Mesothelial cell of epicardium (in vitro differentiated cells): ENCODE results near the gene MAPK11. TPM values are rescaled to one million over a fixed set of nuclear protein-coding genes. Genes with fewer than 3 reads are reported as not detected.
A peak's percentile ranks its signal among the peaks of the same experiment; 100 is the strongest.

Source experiments
- DNase-seq, 2 experiments: peaks; one replicate each; pipeline ENCODE4 v3.0.0; 2021; ENCODE audit warnings: low spot score in 2 of 2; ENCODE audit not compliant: unreplicated experiment in 2 of 2
- H3K27ac Mint-ChIP-seq: 2 replicates; pipeline ENCODE4 v1.8.0; 2021; ENCODE audit warnings: mixed read lengths
- H3K27me3 Mint-ChIP-seq: 2 replicates; pipeline ENCODE4 v1.8.0; 2021; ENCODE audit warnings: low read depth, mixed read lengths
- H3K36me3 Mint-ChIP-seq: 2 replicates; pipeline ENCODE4 v1.8.0; 2021; ENCODE audit warnings: mixed read lengths
- H3K4me1 Mint-ChIP-seq: 2 replicates; pipeline ENCODE4 v1.8.0; 2021; ENCODE audit warnings: mixed read lengths
- H3K4me3 Mint-ChIP-seq: 2 replicates; pipeline ENCODE4 v1.8.0; 2021; ENCODE audit warnings: mild to moderate bottlenecking, moderate library complexity, mixed read lengths
- H3K9me3 Mint-ChIP-seq: 2 replicates; pipeline ENCODE4 v1.8.0; 2021; ENCODE audit warnings: mixed read lengths
- total RNA-seq: library from RNA; stranded (reverse); gene quantifications from 3 replicates; pipeline ENCODE4 v1.2.1, GENCODE V29; 2021
- TF ChIP-seq, protein P1 (sequence below): fragments of 200-600 bp; sonication (generic); IDR thresholded peaks from one replicate; pipeline ENCODE4 v1.5.0; 2021; ENCODE audit warnings: antibody characterized with exemption; ENCODE audit not compliant: unreplicated experiment

MAPK11 gene
- total RNA-seq, 1 donor from 2014 or later: 8.3 TPM

DNA sequence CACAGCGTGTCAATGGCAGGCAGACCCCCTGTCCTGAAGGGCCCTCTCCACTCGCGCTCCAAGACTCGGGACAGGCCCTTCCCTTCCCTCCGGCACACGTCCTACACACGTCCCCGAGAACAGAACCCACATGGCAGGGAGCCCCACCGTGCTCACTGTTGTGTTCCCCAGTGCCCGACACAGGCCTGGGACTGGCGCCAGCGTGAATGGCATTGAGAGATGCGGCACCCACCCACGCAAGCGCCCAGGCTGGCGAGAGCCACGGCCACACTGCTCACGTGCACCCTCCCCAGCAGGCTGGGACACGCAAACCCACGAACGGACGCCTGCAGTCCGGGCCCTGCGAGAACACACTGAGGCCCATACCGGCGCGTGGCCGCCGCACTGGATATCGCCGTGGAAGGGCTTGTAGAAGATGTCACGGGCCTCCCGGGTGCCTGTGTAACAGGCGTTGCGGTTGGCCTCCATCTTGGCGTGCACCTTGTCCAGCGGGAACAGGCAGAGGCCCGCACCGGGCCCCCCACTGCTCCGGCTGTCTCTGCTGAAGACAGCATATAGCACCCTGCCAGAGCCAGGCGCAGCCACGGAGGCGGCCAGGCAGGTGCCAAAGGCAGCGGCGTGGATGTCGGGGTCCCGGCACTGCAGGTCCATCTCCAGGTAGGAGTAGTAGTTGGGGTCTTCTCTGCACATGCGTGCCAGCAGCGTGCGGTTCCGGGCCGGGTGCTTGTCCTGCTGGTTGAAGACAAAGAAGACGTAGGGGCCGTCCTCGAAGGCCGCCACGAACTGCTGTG lies 19.2 kb upstream of the MAPK11 start:
- H3K4me3 Mint-ChIP-seq: no peak overlapping the region
- TF ChIP-seq, protein P1, sequence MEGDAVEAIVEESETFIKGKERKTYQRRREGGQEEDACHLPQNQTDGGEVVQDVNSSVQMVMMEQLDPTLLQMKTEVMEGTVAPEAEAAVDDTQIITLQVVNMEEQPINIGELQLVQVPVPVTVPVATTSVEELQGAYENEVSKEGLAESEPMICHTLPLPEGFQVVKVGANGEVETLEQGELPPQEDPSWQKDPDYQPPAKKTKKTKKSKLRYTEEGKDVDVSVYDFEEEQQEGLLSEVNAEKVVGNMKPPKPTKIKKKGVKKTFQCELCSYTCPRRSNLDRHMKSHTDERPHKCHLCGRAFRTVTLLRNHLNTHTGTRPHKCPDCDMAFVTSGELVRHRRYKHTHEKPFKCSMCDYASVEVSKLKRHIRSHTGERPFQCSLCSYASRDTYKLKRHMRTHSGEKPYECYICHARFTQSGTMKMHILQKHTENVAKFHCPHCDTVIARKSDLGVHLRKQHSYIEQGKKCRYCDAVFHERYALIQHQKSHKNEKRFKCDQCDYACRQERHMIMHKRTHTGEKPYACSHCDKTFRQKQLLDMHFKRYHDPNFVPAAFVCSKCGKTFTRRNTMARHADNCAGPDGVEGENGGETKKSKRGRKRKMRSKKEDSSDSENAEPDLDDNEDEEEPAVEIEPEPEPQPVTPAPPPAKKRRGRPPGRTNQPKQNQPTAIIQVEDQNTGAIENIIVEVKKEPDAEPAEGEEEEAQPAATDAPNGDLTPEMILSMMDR: no peak
- no peaks in the 10 kb centered on the region for H3K27me3 Mint-ChIP-seq
- H3K27ac Mint-ChIP-seq: no peak overlapping the region
- H3K4me1 Mint-ChIP-seq: peaks cover 23% of the 10 kb centered on the region
- H3K36me3 Mint-ChIP-seq: peaks cover 10% of the 10 kb centered on the region
- H3K9me3 Mint-ChIP-seq: no peaks in the 10 kb centered on the region
- no peak for DNase-seq

DNA sequence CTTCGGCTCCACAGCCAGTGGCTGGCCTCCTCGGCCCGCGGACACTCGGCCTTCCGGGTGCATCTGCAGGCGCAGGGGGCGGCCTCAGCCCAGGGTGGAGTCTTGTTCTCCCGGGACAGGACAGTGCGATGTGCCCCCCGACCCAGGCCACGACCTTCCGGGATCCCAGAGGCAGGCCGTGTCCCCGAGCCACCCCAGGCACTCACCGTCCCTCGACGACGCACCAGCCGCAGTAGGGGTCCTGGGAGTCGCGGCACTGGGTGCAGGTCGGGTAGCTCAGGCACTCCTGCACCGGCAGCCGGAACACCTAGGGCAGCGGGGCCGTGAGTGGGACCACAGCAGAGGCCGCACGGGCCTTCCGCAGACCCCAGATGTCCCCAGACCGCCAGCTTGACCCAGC lies 17.6 kb upstream of the MAPK11 start:
- Mint-ChIP-seq H3K27me3 (no peaks in the 10 kb centered on the region), H3K27ac (no peak overlapping the region), H3K36me3 (peaks cover 10% of the 10 kb centered on the region), H3K4me3 (no peak overlapping the region), H3K4me1 (peaks cover 18% of the 10 kb centered on the region), H3K9me3 (no peaks in the 10 kb centered on the region)
- DNase-seq: no peak
- TF ChIP-seq, protein P1: no peak

DNA sequence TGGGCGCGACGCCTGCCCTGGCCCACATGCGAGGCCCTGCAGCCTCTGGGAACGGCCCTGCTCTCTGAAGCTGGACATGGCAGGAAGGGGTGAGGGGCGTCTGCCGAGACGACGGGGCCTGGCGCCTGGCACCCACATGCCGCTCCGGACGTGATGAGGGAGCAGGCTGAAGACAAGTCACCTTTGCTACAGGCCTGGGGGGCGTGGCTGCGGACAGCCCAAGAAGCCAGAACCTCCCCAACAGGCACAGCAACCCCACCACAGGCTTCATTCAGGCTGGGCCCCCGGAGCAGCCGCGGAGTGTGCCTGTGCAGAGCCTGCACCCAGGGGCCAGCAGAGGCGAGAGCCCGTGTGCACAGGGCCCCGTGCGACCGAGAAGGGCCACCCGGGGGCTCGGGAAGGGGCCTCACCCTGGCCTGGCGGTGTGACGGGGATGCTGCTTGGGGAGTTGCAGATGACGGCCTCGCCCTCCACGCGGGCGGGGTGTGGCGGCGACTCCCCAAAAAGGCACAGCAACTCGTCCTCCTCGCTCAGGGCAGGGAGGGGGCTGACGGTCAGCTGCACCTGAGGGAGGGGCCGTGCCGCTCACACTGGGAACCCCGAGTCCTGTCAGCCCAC lies 16.6 kb upstream of the MAPK11 start:
- Mint-ChIP-seq H3K27me3 (no peaks in the 10 kb centered on the region), H3K4me1 (peaks cover 13% of the 10 kb centered on the region), H3K9me3 (no peaks in the 10 kb centered on the region), H3K36me3 (peaks cover 9% of the 10 kb centered on the region), H3K27ac (no peak overlapping the region), H3K4me3 (no peak overlapping the region)
- TF ChIP-seq, protein P1: no peak
- no peak for DNase-seq

DNA sequence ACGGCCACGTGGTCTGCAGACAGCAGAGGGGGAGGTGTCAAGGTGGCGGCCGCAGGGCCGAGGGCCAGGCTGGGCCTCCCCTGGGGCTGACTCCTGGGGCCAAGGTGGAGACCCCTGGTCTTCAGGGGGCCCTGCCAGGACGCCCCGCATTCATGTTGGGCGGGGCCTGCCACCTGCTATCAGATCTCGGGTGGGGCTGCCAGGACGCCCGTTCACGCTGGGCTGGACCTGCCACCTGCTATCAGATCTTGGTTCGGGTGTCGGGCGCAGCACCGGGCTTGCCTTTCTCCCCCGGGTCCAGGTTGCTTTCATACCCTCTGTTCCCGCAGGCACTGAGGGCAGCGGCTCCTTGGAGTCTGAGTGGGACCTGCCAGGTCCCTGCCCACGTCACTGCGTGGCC lies 16.1 kb upstream of the MAPK11 start:
- no peaks in the 10 kb centered on the region for H3K9me3 Mint-ChIP-seq
- H3K36me3 Mint-ChIP-seq: peaks cover 9% of the 10 kb centered on the region
- no peak overlapping the region for H3K4me3 Mint-ChIP-seq
- no peak for DNase-seq
- TF ChIP-seq, protein P1: no peak
- H3K27ac Mint-ChIP-seq: peak overlapping the region; percentile 53
- peaks cover 10% of the 10 kb centered on the region for H3K4me1 Mint-ChIP-seq
- no peaks in the 10 kb centered on the region for H3K27me3 Mint-ChIP-seq

DNA sequence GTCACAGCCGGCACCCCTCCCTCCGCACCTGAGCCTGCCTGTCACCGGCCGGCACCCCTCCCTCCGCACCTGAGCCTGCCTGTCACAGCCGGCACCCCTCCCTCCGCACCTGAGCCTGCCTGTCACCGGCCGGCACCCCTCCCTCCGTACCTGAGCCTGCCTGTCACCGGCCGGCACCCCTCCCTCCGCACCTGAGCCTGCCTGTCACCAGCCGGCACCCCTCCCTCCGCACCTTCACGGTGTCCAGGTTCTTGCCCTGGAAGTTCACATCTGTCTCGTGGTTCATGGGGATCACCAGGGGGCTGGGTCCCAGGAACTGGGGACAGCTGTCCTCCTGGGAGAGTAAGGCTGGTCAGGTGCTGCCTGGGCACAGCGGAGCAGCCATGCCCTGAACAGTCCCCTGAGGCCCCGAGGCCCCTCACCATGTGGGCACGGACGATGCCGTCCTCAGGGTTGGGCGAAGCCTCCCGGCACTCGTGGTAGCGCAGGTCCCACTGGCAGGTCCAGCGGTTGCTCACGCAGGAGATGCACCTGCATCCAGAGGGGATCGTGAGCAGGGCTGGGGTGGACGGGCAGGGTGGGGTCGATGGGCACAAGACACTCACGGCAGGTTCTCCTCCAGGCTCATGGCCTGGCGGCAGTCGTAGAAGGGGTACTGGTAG lies 15.5 kb upstream of the MAPK11 start:
- Mint-ChIP-seq H3K27ac (peak overlapping the region; percentile 53), H3K36me3 (peaks cover 12% of the 10 kb centered on the region), H3K9me3 (no peaks in the 10 kb centered on the region), H3K4me1 (peaks cover 8% of the 10 kb centered on the region), H3K27me3 (no peaks in the 10 kb centered on the region), H3K4me3 (no peak overlapping the region)
- TF ChIP-seq, protein P1: no peak
- no peak for DNase-seq
